SK-N-SH treated with all-trans-retinoic acid at 6 μM for 48 hours (cell line): ENCODE measurements around the gene ZNF627.

Experiments used
- ATAC-seq: fragments of 200-7000 bp; cut with Tn5 transposase; 3 replicates; pipeline ENCODE4 v1.9.1; 2020; ENCODE audit warnings: mild to moderate bottlenecking, moderate library complexity
- ARNTL ChIP-seq: fragments of 450-650 bp; formaldehyde crosslinking; IDR thresholded peaks from 2 replicates; pipeline ENCODE4 v1.5.0; 2020; ENCODE audit warnings: low read depth, mild to moderate bottlenecking, moderate library complexity, borderline replicate concordance
- BACH2 ChIP-seq: fragments of 250-450 bp; sonication (Bioruptor Pico); IDR thresholded peaks from 2 replicates; pipeline ENCODE4 v1.9.0; 2021; ENCODE audit warnings: mild to moderate bottlenecking, borderline replicate concordance
- CSDC2 ChIP-seq: fragments of 250-450 bp; sonication (Bioruptor Pico); IDR thresholded peaks from 2 replicates; pipeline ENCODE4 v1.5.0; 2020; ENCODE audit warnings: mild to moderate bottlenecking, moderate library complexity
- ESRRG ChIP-seq: fragments of 250-450 bp; sonication (Bioruptor Pico); IDR thresholded peaks from 2 replicates; pipeline ENCODE4 v1.6.1; 2021; ENCODE audit warnings: mild to moderate bottlenecking
- GLIS3 ChIP-seq: fragments of 250-450 bp; sonication (Bioruptor Pico); IDR thresholded peaks from 2 replicates; pipeline ENCODE4 v1.5.0; 2020; ENCODE audit warnings: mild to moderate bottlenecking, moderate library complexity
- ISL1 ChIP-seq: fragments of 250-450 bp; sonication (Bioruptor Pico); IDR thresholded peaks from 2 replicates; pipeline ENCODE4 v2.1.2; 2022; ENCODE audit warnings: mild to moderate bottlenecking, moderate library complexity
- OSR1 ChIP-seq: fragments of 250-450 bp; sonication (Bioruptor Pico); IDR thresholded peaks from 2 replicates; pipeline ENCODE4 v1.8.0; 2022; ENCODE audit warnings: moderate library complexity, mild to moderate bottlenecking, inconsistent platforms
- RARB ChIP-seq: fragments of 250-450 bp; sonication (Bioruptor Pico); IDR thresholded peaks from 2 replicates; pipeline ENCODE4 v1.8.0; 2021; ENCODE audit warnings: mild to moderate bottlenecking, moderate library complexity
- TCF4 ChIP-seq: fragments of 250-450 bp; sonication (Bioruptor Pico); IDR thresholded peaks from 2 replicates; pipeline ENCODE4 v1.8.0; 2021; ENCODE audit warnings: mild to moderate bottlenecking, moderate library complexity, borderline replicate concordance
- ZC3H10 ChIP-seq: fragments of 250-450 bp; sonication (Bioruptor Pico); IDR thresholded peaks from 2 replicates; pipeline ENCODE4 v1.5.1; 2021; ENCODE audit warnings: mild to moderate bottlenecking, moderate library complexity
- ZFP3 ChIP-seq: fragments of 250-450 bp; sonication (Bioruptor Pico); IDR thresholded peaks from 2 replicates; pipeline ENCODE4 v1.5.0; 2020; ENCODE audit warnings: mild to moderate bottlenecking, moderate library complexity
- ZFP30 ChIP-seq: fragments of 450-650 bp; formaldehyde crosslinking; IDR thresholded peaks from 2 replicates; pipeline ENCODE4 v1.5.0; 2022; ENCODE audit warnings: mild to moderate bottlenecking, moderate library complexity
- ZNF565 ChIP-seq: fragments of 450-650 bp; formaldehyde crosslinking; conservative IDR thresholded peaks from 2 replicates; pipeline ENCODE4 v1.5.0; 2020; ENCODE audit warnings: low read depth, mild to moderate bottlenecking, moderate library complexity
- ZNF70 ChIP-seq: fragments of 450-650 bp; formaldehyde crosslinking; IDR thresholded peaks from 2 replicates; pipeline ENCODE4 v1.5.0; 2020; ENCODE audit warnings: mild to moderate bottlenecking, moderate library complexity
- ZNF8 ChIP-seq: fragments of 450-650 bp; formaldehyde crosslinking; IDR thresholded peaks from 2 replicates; pipeline ENCODE4 v1.5.0; 2020; ENCODE audit warnings: mild to moderate bottlenecking, moderate library complexity
- TF ChIP-seq, protein P1 (sequence below): fragments of 250-450 bp; sonication (Bioruptor Pico); IDR thresholded peaks from 2 replicates; pipeline ENCODE4 v1.8.0; 2021; ENCODE audit warnings: low read depth, mild to moderate bottlenecking, moderate library complexity, borderline replicate concordance
- TF ChIP-seq, protein P2 (sequence below): fragments of 250-450 bp; sonication (Bioruptor Pico); IDR thresholded peaks from 2 replicates; pipeline ENCODE4 v1.5.0; 2020; ENCODE audit warnings: mild to moderate bottlenecking, moderate library complexity
- TF ChIP-seq, protein P3 (sequence below): fragments of 250-450 bp; sonication (Bioruptor Pico); IDR thresholded peaks from 2 replicates; pipeline ENCODE4 v1.8.0; 2020; ENCODE audit warnings: mild to moderate bottlenecking, moderate library complexity, borderline replicate concordance
- TF ChIP-seq, protein P4 (sequence below): fragments of 250-450 bp; sonication (Bioruptor Pico); IDR thresholded peaks from 2 replicates; pipeline ENCODE4 v1.5.1; 2021; ENCODE audit warnings: mild to moderate bottlenecking, moderate library complexity
- TF ChIP-seq, protein P5 (sequence below): fragments of 250-450 bp; sonication (Bioruptor Pico); IDR thresholded peaks from 2 replicates; pipeline ENCODE4 v1.5.1; 2020; ENCODE audit warnings: low read depth, mild to moderate bottlenecking, moderate library complexity

Gene ZNF627

DNA sequence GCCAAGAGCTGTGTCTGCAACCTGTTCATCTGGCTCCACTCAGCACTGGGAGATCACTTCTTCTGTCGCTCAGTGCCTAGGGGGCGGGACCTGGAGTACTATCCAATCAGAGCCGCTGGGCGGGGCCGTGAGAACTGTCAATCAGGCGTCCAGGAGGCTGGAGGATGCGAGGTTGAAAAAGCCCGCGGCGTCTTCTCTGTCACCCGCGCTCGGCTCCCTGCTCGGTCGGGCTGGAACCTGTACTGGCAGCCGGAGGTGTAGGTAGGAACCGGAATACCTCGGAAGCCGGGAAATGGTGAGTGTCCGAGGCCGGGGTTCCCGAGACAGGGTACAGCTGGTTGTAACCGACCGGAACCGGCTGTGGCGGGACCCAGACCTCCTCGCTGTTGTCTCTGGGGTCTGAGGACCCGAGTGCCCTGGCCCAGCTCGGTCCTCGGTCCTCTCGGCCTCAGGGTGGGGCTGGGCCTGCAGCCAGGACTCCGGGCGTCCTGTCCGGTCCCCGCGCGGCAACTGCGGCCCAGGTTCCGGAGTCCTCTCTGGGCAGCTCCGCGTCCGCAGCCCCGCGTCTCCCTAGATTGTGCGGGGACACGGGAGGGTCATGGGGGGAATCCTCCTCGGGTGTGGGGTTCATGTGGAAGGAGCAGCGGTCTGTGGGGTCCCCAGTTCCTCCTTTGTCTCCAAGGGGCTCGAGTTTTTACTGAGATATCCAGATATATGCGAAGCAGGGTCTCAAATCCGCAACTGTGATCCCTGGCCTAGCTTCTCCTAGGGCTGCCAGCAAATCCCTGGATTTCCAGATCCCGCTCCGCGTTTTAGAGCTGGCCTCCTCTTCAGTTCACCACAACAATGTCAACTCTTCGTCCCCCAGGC is 42.6 kb downstream of the ZNF627 start:
- peak; percentile 98 for ATAC-seq
- TF ChIP-seq, protein P1, sequence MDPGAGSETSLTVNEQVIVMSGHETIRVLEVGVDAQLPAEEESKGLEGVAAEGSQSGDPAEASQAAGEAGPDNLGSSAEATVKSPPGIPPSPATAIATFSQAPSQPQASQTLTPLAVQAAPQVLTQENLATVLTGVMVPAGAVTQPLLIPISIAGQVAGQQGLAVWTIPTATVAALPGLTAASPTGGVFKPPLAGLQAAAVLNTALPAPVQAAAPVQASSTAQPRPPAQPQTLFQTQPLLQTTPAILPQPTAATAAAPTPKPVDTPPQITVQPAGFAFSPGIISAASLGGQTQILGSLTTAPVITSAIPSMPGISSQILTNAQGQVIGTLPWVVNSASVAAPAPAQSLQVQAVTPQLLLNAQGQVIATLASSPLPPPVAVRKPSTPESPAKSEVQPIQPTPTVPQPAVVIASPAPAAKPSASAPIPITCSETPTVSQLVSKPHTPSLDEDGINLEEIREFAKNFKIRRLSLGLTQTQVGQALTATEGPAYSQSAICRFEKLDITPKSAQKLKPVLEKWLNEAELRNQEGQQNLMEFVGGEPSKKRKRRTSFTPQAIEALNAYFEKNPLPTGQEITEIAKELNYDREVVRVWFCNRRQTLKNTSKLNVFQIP (CRISPR knock-in tag): no peak
- no peak for TF ChIP-seq ZFP30
- TF ChIP-seq ZNF8 (CRISPR knock-in tag): no peak
- TF ChIP-seq ESRRG (CRISPR knock-in tag): no peak
- TF ChIP-seq CSDC2 (CRISPR knock-in tag): no peak
- TF ChIP-seq ISL1 (CRISPR knock-in tag): no peak

DNA sequence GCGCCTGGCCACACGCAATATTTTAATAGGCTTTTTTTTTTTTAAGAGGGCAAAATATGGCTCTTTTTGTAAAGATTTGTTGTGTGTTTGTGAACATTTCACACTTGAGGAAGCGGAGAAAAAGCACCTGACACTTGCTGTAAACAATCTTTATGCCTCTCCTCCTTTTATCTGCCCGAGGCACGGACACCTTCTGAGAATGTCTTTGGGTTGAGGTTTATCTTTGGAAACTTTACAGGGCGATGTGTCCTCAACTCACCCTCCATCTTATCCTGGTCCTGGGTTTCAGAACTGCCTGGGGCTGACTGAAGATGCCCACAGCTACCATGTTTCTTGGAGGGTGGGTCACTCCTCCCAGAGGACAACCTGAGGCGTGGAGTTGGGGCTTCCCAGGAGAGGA is 44.0 kb downstream of the ZNF627 start:
- TF ChIP-seq ISL1 (CRISPR knock-in tag) (no peak), CSDC2 (CRISPR knock-in tag) (no peak), ZFP3 (CRISPR knock-in tag) (no peak), BACH2 (CRISPR knock-in tag) (no peak), OSR1 (CRISPR knock-in tag) (no peak), ZFP30 (no peak), ZNF565 (CRISPR knock-in tag) (no peak), TCF4 (CRISPR knock-in tag) (no peak), ZNF70 (CRISPR knock-in tag) (no peak), GLIS3 (no peak), RARB (CRISPR knock-in tag) (no peak), ARNTL (CRISPR knock-in tag) (no peak), ZNF8 (CRISPR knock-in tag) (no peak), ZC3H10 (CRISPR knock-in tag) (no peak), ESRRG (CRISPR knock-in tag) (no peak)
- TF ChIP-seq, protein P2, sequence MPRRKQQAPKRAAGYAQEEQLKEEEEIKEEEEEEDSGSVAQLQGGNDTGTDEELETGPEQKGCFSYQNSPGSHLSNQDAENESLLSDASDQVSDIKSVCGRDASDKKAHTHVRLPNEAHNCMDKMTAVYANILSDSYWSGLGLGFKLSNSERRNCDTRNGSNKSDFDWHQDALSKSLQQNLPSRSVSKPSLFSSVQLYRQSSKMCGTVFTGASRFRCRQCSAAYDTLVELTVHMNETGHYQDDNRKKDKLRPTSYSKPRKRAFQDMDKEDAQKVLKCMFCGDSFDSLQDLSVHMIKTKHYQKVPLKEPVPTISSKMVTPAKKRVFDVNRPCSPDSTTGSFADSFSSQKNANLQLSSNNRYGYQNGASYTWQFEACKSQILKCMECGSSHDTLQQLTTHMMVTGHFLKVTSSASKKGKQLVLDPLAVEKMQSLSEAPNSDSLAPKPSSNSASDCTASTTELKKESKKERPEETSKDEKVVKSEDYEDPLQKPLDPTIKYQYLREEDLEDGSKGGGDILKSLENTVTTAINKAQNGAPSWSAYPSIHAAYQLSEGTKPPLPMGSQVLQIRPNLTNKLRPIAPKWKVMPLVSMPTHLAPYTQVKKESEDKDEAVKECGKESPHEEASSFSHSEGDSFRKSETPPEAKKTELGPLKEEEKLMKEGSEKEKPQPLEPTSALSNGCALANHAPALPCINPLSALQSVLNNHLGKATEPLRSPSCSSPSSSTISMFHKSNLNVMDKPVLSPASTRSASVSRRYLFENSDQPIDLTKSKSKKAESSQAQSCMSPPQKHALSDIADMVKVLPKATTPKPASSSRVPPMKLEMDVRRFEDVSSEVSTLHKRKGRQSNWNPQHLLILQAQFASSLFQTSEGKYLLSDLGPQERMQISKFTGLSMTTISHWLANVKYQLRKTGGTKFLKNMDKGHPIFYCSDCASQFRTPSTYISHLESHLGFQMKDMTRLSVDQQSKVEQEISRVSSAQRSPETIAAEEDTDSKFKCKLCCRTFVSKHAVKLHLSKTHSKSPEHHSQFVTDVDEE: no peak
- TF ChIP-seq, protein P3, sequence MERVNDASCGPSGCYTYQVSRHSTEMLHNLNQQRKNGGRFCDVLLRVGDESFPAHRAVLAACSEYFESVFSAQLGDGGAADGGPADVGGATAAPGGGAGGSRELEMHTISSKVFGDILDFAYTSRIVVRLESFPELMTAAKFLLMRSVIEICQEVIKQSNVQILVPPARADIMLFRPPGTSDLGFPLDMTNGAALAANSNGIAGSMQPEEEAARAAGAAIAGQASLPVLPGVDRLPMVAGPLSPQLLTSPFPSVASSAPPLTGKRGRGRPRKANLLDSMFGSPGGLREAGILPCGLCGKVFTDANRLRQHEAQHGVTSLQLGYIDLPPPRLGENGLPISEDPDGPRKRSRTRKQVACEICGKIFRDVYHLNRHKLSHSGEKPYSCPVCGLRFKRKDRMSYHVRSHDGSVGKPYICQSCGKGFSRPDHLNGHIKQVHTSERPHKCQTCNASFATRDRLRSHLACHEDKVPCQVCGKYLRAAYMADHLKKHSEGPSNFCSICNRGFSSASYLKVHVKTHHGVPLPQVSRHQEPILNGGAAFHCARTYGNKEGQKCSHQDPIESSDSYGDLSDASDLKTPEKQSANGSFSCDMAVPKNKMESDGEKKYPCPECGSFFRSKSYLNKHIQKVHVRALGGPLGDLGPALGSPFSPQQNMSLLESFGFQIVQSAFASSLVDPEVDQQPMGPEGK (CRISPR knock-in tag): no peak
- TF ChIP-seq, protein P4, sequence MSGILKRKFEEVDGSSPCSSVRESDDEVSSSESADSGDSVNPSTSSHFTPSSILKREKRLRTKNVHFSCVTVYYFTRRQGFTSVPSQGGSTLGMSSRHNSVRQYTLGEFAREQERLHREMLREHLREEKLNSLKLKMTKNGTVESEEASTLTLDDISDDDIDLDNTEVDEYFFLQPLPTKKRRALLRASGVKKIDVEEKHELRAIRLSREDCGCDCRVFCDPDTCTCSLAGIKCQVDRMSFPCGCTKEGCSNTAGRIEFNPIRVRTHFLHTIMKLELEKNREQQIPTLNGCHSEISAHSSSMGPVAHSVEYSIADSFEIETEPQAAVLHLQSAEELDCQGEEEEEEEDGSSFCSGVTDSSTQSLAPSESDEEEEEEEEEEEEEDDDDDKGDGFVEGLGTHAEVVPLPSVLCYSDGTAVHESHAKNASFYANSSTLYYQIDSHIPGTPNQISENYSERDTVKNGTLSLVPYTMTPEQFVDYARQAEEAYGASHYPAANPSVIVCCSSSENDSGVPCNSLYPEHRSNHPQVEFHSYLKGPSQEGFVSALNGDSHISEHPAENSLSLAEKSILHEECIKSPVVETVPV (CRISPR knock-in tag): no peak
- TF ChIP-seq, protein P1 (CRISPR knock-in tag): no peak
- TF ChIP-seq, protein P5, sequence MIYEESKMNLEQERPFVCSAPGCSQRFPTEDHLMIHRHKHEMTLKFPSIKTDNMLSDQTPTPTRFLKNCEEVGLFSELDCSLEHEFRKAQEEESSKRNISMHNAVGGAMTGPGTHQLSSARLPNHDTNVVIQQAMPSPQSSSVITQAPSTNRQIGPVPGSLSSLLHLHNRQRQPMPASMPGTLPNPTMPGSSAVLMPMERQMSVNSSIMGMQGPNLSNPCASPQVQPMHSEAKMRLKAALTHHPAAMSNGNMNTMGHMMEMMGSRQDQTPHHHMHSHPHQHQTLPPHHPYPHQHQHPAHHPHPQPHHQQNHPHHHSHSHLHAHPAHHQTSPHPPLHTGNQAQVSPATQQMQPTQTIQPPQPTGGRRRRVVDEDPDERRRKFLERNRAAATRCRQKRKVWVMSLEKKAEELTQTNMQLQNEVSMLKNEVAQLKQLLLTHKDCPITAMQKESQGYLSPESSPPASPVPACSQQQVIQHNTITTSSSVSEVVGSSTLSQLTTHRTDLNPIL (CRISPR knock-in tag): no peak
- TF ChIP-seq, all 23 proteins: peak for 0
- no peak for ATAC-seq
